NB4 (cell line): Measurements from ENCODE around the gene IP6K2.
"Not testable (repeated sequence)": the region's sequence is repeated elsewhere in the genome, so short reads cannot be mapped to it uniquely, and the experiment has no call there.

Source experiments
- DNase-seq: peaks from one replicate; pipeline ENCODE4 v3.0.0; 2010; ENCODE audit warnings: low read depth
- H3K4me3 ChIP-seq: one replicate; pipeline ENCODE4 v1.5.1; 2011; ENCODE audit warnings: mild to moderate bottlenecking, low read depth, low read length, moderate library complexity
- MYC ChIP-seq: IDR thresholded peaks from 2 replicates; pipeline ENCODE4 v1.6.1; 2011; ENCODE audit warnings: low read depth, low read length
- POLR2A ChIP-seq: IDR thresholded peaks from 2 replicates; pipeline ENCODE4 v1.6.1; 2011; ENCODE audit warnings: mild to moderate bottlenecking; ENCODE audit not compliant: insufficient read length; ENCODE audit errors: extremely low read depth
- TF ChIP-seq, protein P1 (sequence below): IDR thresholded peaks from one replicate; pipeline ENCODE4 v1.5.1; 2012; ENCODE audit warnings: low read depth, low read length
- TF ChIP-seq, protein P2 (sequence below): IDR thresholded peaks from 2 replicates; pipeline ENCODE4 v1.6.1; 2011; ENCODE audit warnings: low read depth, low read length

Gene IP6K2, protein sequence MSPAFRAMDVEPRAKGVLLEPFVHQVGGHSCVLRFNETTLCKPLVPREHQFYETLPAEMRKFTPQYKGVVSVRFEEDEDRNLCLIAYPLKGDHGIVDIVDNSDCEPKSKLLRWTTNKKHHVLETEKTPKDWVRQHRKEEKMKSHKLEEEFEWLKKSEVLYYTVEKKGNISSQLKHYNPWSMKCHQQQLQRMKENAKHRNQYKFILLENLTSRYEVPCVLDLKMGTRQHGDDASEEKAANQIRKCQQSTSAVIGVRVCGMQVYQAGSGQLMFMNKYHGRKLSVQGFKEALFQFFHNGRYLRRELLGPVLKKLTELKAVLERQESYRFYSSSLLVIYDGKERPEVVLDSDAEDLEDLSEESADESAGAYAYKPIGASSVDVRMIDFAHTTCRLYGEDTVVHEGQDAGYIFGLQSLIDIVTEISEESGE

DNA sequence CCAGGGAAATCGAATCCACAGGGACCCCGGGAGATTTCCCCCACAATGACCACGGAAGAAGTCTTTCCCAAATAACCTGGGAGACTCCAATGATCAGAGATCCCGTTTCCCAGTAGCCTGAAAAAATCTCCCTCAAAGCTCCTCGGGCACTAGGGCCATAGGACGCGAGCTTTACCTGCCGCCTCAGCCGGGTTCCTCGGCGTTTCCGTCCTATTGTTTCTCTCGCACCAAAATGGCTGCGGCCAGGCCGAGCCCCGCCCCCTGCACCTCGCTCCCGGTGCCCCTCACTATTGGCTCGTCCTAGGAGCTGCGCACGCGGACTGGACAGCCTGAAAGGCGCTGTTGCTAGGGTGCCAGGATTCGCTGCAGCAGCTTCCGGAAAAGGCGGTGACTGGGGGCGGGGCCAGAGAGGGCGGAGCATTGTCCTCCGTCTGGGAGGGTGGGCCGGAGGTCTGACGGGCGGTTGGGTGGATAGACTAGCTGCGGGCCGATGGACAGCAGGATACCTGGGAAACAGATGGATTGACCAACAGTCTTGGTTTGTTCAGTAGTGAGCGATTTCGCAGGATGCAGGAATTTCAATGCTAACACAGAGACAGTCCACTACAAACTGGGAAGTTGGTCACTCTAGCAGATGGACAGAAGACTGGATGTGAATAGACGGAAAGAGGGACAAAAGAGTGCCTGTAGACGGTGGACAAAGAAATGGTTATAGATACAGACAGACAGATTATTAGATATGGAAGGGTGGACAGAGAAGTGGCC lies at the start of gene IP6K2:
IP6K2 (minus strand) TSS at position 240 of the 765 bp plus-strand sequence. CDS start 21,930 bp downstream, outside the sequence.
- peak within 1 kb of the TSS; percentile 99 for H3K4me3 ChIP-seq
- DNase-seq, result peak; percentile 97
- peak; percentile 96 for TF ChIP-seq POLR2A
- peak; percentile 84 for TF ChIP-seq MYC
- TF ChIP-seq, protein P1, sequence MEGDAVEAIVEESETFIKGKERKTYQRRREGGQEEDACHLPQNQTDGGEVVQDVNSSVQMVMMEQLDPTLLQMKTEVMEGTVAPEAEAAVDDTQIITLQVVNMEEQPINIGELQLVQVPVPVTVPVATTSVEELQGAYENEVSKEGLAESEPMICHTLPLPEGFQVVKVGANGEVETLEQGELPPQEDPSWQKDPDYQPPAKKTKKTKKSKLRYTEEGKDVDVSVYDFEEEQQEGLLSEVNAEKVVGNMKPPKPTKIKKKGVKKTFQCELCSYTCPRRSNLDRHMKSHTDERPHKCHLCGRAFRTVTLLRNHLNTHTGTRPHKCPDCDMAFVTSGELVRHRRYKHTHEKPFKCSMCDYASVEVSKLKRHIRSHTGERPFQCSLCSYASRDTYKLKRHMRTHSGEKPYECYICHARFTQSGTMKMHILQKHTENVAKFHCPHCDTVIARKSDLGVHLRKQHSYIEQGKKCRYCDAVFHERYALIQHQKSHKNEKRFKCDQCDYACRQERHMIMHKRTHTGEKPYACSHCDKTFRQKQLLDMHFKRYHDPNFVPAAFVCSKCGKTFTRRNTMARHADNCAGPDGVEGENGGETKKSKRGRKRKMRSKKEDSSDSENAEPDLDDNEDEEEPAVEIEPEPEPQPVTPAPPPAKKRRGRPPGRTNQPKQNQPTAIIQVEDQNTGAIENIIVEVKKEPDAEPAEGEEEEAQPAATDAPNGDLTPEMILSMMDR, result no peak
- TF ChIP-seq, protein P2, sequence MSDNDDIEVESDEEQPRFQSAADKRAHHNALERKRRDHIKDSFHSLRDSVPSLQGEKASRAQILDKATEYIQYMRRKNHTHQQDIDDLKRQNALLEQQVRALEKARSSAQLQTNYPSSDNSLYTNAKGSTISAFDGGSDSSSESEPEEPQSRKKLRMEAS, result peak; percentile 84

DNA sequence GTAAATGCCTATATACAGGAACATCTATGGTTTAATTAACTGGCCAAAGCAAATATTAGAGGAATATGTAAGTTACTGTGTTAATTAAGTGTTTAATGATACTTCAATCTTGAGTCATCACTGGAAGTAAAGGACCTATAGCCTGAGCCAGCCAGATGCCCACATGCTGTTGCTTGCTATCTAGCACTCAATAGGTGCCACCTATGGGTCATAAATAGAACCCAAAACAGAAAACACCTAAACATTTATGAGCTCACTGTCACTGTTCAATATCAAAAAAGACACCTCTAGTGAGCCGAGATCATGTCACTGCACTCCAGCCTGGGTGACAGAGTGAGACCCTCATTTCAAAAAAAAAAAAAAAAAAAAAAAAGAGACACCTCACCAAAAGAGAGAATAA lies 48.4 kb upstream of the IP6K2 start:
- TF ChIP-seq, protein P2, result no peak
- TF ChIP-seq MYC (no peak), POLR2A (no peak)
- TF ChIP-seq, protein P1, result no peak
- H3K4me3 ChIP-seq, result no peak overlapping the region
- peak; percentile 9 for DNase-seq

DNA sequence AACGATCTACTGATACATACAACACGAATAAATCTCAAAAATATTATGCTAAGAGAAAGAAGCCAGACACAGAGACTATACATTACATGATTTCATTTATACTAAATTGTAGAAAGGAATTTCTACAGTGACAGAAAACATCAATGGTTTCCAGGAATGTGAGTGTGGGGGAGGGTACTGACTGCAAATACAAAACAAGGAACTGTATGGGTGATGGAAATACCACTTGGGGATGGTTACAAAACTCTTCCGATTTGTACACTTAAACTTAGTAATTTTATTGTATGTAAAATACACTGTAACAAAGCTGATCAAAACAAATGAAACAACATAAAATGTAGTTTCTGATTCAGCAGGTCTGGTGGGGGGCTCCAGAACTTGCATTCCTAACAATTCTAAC lies 45.8 kb upstream of the IP6K2 start:
- no peak for DNase-seq
- TF ChIP-seq MYC, result no peak
- TF ChIP-seq, protein P2, result no peak
- no peak for TF ChIP-seq POLR2A
- TF ChIP-seq, protein P1, result no peak
- H3K4me3 ChIP-seq, result no peak overlapping the region

DNA sequence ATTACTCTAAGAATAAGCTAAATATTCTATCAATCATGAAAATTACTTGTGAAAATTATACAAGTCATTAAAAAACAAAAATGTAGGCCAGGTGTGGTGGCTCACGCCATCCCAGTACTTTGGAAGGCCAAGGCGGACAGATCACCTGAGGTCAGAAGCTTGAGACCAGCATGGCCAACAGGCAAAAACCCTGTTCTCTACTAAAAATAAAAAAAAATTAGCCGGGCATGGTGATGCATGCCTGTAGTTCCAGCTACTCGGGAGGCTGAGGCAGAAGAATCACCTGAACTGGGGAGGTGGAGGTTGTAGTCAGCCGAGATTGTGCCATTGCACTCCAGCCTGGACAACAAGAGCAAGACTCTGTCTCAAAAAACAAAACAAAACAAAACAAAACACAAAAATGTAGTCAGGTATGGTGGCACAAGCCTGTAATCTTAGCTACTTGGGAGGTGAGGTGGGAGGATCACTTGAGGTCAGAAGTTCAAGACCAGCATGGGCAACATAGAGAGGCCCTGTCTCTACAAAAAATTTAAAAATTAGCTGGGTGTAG lies 43.0 kb upstream of the IP6K2 start:
- not testable (repeated sequence) for H3K4me3 ChIP-seq, DNase-seq

DNA sequence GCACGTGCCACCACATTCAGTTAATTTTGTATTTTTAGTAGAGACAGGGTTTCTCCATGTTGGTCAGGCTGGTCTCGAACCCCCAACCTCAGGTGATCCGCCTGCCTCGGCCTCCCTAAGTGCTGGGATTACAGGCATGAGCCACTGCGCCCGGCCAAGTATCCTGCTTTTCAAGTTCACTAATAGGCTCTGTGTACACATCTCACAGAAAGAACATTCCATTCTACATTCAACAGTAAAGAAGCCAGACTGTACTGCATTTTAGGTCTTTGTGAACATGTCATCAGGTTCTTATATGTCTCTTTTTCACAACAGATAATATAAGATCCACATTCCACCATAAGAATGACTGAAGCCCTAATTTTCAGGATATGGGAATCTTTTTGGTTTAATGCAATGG lies 42.5 kb upstream of the IP6K2 start:
- not testable (repeated sequence) for DNase-seq

DNA sequence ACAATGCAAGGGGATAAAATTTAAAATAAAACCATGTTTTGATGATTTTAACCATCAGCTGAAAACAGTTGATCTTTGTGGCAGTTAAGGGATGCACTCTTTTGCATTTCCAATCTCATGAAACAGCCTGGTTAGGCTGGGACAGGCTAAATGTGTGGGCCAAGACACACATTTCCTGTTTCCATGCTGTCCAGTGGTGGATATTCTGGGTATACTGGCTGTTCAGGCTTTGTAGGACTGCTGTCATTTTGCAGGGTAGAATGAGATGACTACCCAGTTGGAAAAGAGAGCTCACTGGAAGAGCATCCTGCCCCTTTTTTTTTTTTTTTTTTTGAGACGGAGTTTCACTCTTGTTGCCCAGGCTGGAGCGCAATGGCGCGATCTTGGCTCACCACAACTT lies 42.0 kb upstream of the IP6K2 start:
- no peak for DNase-seq
- no peak overlapping the region for H3K4me3 ChIP-seq
- TF ChIP-seq, protein P2, result no peak
- TF ChIP-seq MYC (no peak), POLR2A (no peak)
- TF ChIP-seq, protein P1, result no peak

More for the DNA sequence above, 42.5 kb upstream of the IP6K2 start:
- not testable (repeated sequence) for H3K4me3 ChIP-seq
